Embryonic facial prominence (tissue), 1 donor: ENCODE measurements around the gene HPCAL1.

ENCODE experiments used
- DNase-seq: peaks from one replicate; pipeline ENCODE4 v3.0.0-alpha.2; 2016; ENCODE audit errors: extremely low spot score

Gene HPCAL1

GRCh38 chr2:10269711-10270610, 32.7 kb upstream of the HPCAL1 start:
- DNase-seq = no peak

GRCh38 chr2:10271509-10271908, 31.2 kb upstream of the HPCAL1 start:
- no peak for DNase-seq

GRCh38 chr2:10271946-10272345, 30.8 kb upstream of the HPCAL1 start:
- no peak for DNase-seq

- DNase-seq = no peak
Observed at GRCh38 chr2:10272464-10272863, 30.2 kb upstream of the HPCAL1 start.

GRCh38 chr2:10273215-10274175, 29.2 kb upstream of the HPCAL1 start:
- no peak for DNase-seq

GRCh38 chr2:10274376-10274775, 28.3 kb upstream of the HPCAL1 start:
- DNase-seq = no peak

GRCh38 chr2:10274983-10275802, 27.5 kb upstream of the HPCAL1 start:
- no peak for DNase-seq

GRCh38 chr2:10276481-10277292, 26.0 kb upstream of the HPCAL1 start:
- DNase-seq = no peak

- no peak for DNase-seq
Observed at GRCh38 chr2:10277293-10278028, 25.2 kb upstream of the HPCAL1 start.

- no peak for DNase-seq
Observed at GRCh38 chr2:10278029-10278762, 24.5 kb upstream of the HPCAL1 start.

- no peak for DNase-seq
Observed at GRCh38 chr2:10278763-10279471, 23.8 kb upstream of the HPCAL1 start.

- DNase-seq = no peak
Observed at GRCh38 chr2:10279472-10279870, 23.2 kb upstream of the HPCAL1 start.

GRCh38 chr2:10279946-10280463, 22.7 kb upstream of the HPCAL1 start:
- no peak for DNase-seq

- no peak for DNase-seq
Observed at GRCh38 chr2:10281891-10282290, 20.8 kb upstream of the HPCAL1 start.

GRCh38 chr2:10282611-10283105, 20.0 kb upstream of the HPCAL1 start:
- no peak for DNase-seq

GRCh38 chr2:10283106-10284062, 19.3 kb upstream of the HPCAL1 start:
- no peak for DNase-seq
